ENCODE measurements around the gene ZBTB20. TPM values are rescaled to one million over a fixed set of nuclear protein-coding genes. Genes with fewer than 3 reads are reported as not detected.
A peak's percentile ranks its signal among the peaks of the same experiment; 100 is the strongest.

ZBTB20 gene
- total and polyA plus RNA-seq, 7 donors, result 0.40 to 74.9 (median 41.7) TPM

- Histone ChIP-seq H3K4me1 (no peaks in the 10 kb centered on the region), H3K27me3 (ENCODE audit: insufficient read depth in 3 of 3, low read length in 2 of 3) (no peaks in the 10 kb centered on the region), H3K9me3 (no peaks in the 10 kb centered on the region), H3K36me3 (ENCODE audit: insufficient read depth in 1 of 2, low read depth in 1 of 2) (no peaks in the 10 kb centered on the region), H3K4me3 (no peak overlapping the region), H3K27ac (no peak overlapping the region)
- no peak for TF ChIP-seq CTCF (IDR thresholded peaks at IDR 0.05)
- intact Hi-C loops (cut with DNase I), result no loop called here
- ATAC-seq, result no peak
- WGBS, 3 donors, result 90 to 93% (median 91%) methylated on average over 1 of the region's 1 CpG
- no peak for DNase-seq
Observed at GRCh38 chr3:114739627-114740026, 407.5 kb downstream of the ZBTB20 start.

- H3K9me3 ChIP-seq, result no peaks in the 10 kb centered on the region
- no peak for ATAC-seq
- H3K27ac ChIP-seq, result peak overlapping the region; percentile 10
Observed at GRCh38 chr3:114732353-114732752, 414.7 kb downstream of the ZBTB20 start.

GRCh38 chr3:114730397-114730796 lies 416.7 kb downstream of the ZBTB20 start:
- H3K27me3 ChIP-seq (ENCODE audit: insufficient read depth in 3 of 3, low read length in 2 of 3), result no peaks in the 10 kb centered on the region
- H3K36me3 ChIP-seq (ENCODE audit: insufficient read depth in 1 of 2, low read depth in 1 of 2), result no peaks in the 10 kb centered on the region
- ATAC-seq, result peak in 2 of 4 donors; percentile 42 to 52
- DNase-seq, result no peak
- H3K4me3 ChIP-seq, result no peak overlapping the region
- WGBS, 3 donors, result 26 to 60% (median 38%) methylated on average over 1 of the region's 1 CpG
- intact Hi-C loops (cut with DNase I), result no loop called here
- TF ChIP-seq CTCF (IDR thresholded peaks at IDR 0.05), result no peak
- no peaks in the 10 kb centered on the region for H3K9me3 ChIP-seq
- H3K27ac ChIP-seq, result no peak overlapping the region
- peaks cover 5% of the 10 kb centered on the region for H3K4me1 ChIP-seq

More at GRCh38 chr3:114732353-114732752, 414.7 kb downstream of the ZBTB20 start:
- peaks cover 5% of the 10 kb centered on the region for H3K4me1 ChIP-seq
- intact Hi-C loops (cut with DNase I), result no loop called here
- 39 to 45% (median 40%) methylated on average over 3 of the region's 3 CpGs for WGBS, 3 donors
- no peak for TF ChIP-seq CTCF (IDR thresholded peaks at IDR 0.05)
- no peak overlapping the region for H3K4me3 ChIP-seq
- no peak for DNase-seq
- no peaks in the 10 kb centered on the region for H3K36me3 ChIP-seq (ENCODE audit: insufficient read depth in 1 of 2, low read depth in 1 of 2)
- H3K27me3 ChIP-seq (ENCODE audit: insufficient read depth in 3 of 3, low read length in 2 of 3), result no peaks in the 10 kb centered on the region

GRCh38 chr3:114727373-114727772 lies 419.7 kb downstream of the ZBTB20 start:
- Histone ChIP-seq H3K4me1 (peaks cover 5% of the 10 kb centered on the region), H3K27me3 (ENCODE audit: insufficient read depth in 3 of 3, low read length in 2 of 3) (no peaks in the 10 kb centered on the region), H3K9me3 (no peaks in the 10 kb centered on the region), H3K27ac (no peak overlapping the region), H3K4me3 (no peak overlapping the region), H3K36me3 (ENCODE audit: insufficient read depth in 1 of 2, low read depth in 1 of 2) (no peaks in the 10 kb centered on the region)
- 30 to 60% (median 41%) methylated on average over 1 of the region's 1 CpG for WGBS, 3 donors
- intact Hi-C loops (cut with DNase I), result no loop called here
- no peak for ATAC-seq
- no peak for DNase-seq
- no peak for TF ChIP-seq CTCF (IDR thresholded peaks at IDR 0.05)

- no peaks in the 10 kb centered on the region for H3K9me3 ChIP-seq
Observed at GRCh38 chr3:114725966-114726365, 421.1 kb downstream of the ZBTB20 start.

More at GRCh38 chr3:114725966-114726365, 421.1 kb downstream of the ZBTB20 start:
- TF ChIP-seq CTCF (IDR thresholded peaks at IDR 0.05), result no peak
- DNase-seq (no peak), ATAC-seq (no peak)
- WGBS, 3 donors, result 76 to 87% (median 81%) methylated on average over 3 of the region's 3 CpGs
- H3K27me3 ChIP-seq (ENCODE audit: insufficient read depth in 3 of 3, low read length in 2 of 3), result no peaks in the 10 kb centered on the region
- no peak overlapping the region for H3K27ac ChIP-seq
- no peaks in the 10 kb centered on the region for H3K36me3 ChIP-seq (ENCODE audit: insufficient read depth in 1 of 2, low read depth in 1 of 2)
- intact Hi-C loops (cut with DNase I), result no loop called here
- H3K4me3 ChIP-seq, result no peak overlapping the region
- H3K4me1 ChIP-seq, result peaks cover 9% of the 10 kb centered on the region

Measured in psoas muscle (tissue), 8 donors.